Loucy (cell line): ENCODE data around the gene ADARB2.
A peak's percentile ranks its signal among the peaks of the same experiment; 100 is the strongest.

Experiments used
- H2AFZ ChIP-seq: fragments of 200-600 bp; sonication (generic); 2 replicates; pipeline ENCODE4 v1.6.0; 2016; ENCODE audit warnings: antibody characterized with exemption, mild to moderate bottlenecking, low read length, moderate library complexity
- H3F3A ChIP-seq: fragments of 200-600 bp; 2 replicates; pipeline ENCODE4 v1.6.0; 2016; ENCODE audit warnings: antibody characterized with exemption, low read depth, mild to moderate bottlenecking
- H3K27me3 ChIP-seq: fragments of 200-600 bp; sonication (generic); 2 replicates; pipeline ENCODE4 v1.6.1; 2014; ENCODE audit warnings: low read length, mild to moderate bottlenecking; ENCODE audit not compliant: insufficient read depth, poor library complexity, severe bottlenecking
- H3K36me3 ChIP-seq: fragments of 200-600 bp; sonication (generic); 2 replicates; pipeline ENCODE4 v1.6.1; 2016; ENCODE audit warnings: low read length; ENCODE audit not compliant: insufficient read depth
- H3K4me1 ChIP-seq: fragments of 200-600 bp; sonication (generic); 2 replicates; pipeline ENCODE4 v1.5.1; 2014; ENCODE audit warnings: low read length, mild to moderate bottlenecking; ENCODE audit not compliant: insufficient read depth, poor library complexity, severe bottlenecking
- H3K4me2 ChIP-seq: fragments of 200-600 bp; sonication (generic); 2 replicates; pipeline ENCODE4 v1.6.0; 2014; ENCODE audit warnings: antibody characterized with exemption, low read length, low read depth, mild to moderate bottlenecking; ENCODE audit not compliant: poor library complexity, severe bottlenecking
- H3K4me3 ChIP-seq: fragments of 200-600 bp; sonication (generic); 2 replicates; pipeline ENCODE4 v1.5.1; 2014; ENCODE audit warnings: low read length, mild to moderate bottlenecking, mixed read lengths; ENCODE audit not compliant: poor library complexity, severe bottlenecking
- H3K79me2 ChIP-seq: fragments of 200-600 bp; sonication (generic); 2 replicates; pipeline ENCODE4 v1.6.1; 2014; ENCODE audit warnings: low read length; ENCODE audit not compliant: insufficient read depth
- H3K9ac ChIP-seq: fragments of 200-600 bp; sonication (generic); 2 replicates; pipeline ENCODE4 v1.6.0; 2014; ENCODE audit warnings: mild to moderate bottlenecking, low read depth, low read length, moderate library complexity; ENCODE audit not compliant: poor library complexity, severe bottlenecking
- H3K9me2 ChIP-seq: fragments of 200-600 bp; sonication (generic); replicated peaks from 2 replicates; pipeline ENCODE4 v1.6.1; 2016; ENCODE audit warnings: low read depth, low read length, mixed read lengths
- H3K9me3 ChIP-seq: fragments of 200-600 bp; sonication (generic); 2 replicates; pipeline ENCODE4 v1.6.1; 2014; ENCODE audit warnings: mild to moderate bottlenecking, antibody characterized with exemption, low read length, low read depth; ENCODE audit not compliant: insufficient read depth
- H4K20me1 ChIP-seq: fragments of 200-600 bp; sonication (generic); 2 replicates; pipeline ENCODE4 v1.6.0; 2014; ENCODE audit warnings: antibody characterized with exemption, low read length, mild to moderate bottlenecking; ENCODE audit not compliant: insufficient read depth, poor library complexity, severe bottlenecking
- EZH2phosphoT487 ChIP-seq: fragments of 200-600 bp; IDR thresholded peaks from 2 replicates; pipeline ENCODE4 v1.6.1; 2018; ENCODE audit warnings: antibody characterized with exemption, mild to moderate bottlenecking, moderate library complexity, borderline replicate concordance
- TF ChIP-seq, protein P1 (sequence below): fragments of 200-600 bp; sonication (generic); conservative IDR thresholded peaks from 2 replicates; pipeline ENCODE4 v1.5.1; 2014; ENCODE audit warnings: mild to moderate bottlenecking, antibody characterized with exemption, low read length

Gene ADARB2

DNA sequence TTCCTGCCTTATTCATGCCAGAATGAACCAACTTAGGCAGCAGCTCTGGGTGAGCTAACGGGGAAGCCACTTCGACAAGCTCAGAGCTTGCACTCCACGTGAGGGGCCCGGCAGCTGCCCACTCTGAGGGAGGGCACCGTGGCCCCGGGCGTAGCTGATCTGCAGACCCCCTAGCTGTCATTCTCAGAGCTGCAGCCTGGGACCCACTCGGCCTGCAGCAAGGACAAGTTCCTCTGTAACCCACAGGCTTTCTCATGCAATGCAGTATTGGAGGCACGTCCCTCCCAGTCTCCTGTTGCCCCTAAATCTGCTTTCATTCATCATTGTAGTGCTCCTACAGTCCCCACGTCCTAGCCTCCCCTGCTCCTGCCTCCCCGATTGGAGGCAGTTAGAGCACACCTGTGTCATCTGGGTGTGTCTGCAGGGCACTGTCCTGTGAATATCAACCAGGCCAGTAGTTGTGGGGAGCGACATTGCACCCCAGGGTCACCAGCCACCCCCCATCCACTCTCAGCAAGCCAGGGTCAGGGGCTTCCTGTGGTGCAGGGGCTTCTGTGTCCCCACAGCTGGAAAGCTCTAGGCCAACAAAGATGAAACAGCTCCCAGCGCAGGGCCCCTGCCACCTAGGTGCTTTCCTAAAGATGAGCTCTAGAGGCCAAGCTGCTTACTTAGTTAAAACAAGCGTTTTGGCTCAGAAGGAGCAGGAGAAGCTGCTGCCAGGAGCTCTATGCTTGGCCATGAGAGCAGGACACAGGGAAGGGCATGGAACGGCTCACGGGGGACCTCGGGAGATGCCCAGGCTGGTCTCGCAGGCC lies 333.6 kb downstream of the ADARB2 start:
- Histone ChIP-seq H3F3A (no peaks in the 10 kb centered on the region), H3K9me3 (no peaks in the 10 kb centered on the region), H3K36me3 (no peaks in the 10 kb centered on the region), H4K20me1 (no peaks in the 10 kb centered on the region), H3K9ac (no peak overlapping the region), H3K4me3 (no peak overlapping the region), H3K9me2 (no peaks in the 10 kb centered on the region), H3K4me1 (no peaks in the 10 kb centered on the region), H2AFZ (no peak overlapping the region), H3K27me3 (no peaks in the 10 kb centered on the region), H3K79me2 (no peaks in the 10 kb centered on the region), H3K4me2 (no peak overlapping the region)
- TF ChIP-seq, protein P1, sequence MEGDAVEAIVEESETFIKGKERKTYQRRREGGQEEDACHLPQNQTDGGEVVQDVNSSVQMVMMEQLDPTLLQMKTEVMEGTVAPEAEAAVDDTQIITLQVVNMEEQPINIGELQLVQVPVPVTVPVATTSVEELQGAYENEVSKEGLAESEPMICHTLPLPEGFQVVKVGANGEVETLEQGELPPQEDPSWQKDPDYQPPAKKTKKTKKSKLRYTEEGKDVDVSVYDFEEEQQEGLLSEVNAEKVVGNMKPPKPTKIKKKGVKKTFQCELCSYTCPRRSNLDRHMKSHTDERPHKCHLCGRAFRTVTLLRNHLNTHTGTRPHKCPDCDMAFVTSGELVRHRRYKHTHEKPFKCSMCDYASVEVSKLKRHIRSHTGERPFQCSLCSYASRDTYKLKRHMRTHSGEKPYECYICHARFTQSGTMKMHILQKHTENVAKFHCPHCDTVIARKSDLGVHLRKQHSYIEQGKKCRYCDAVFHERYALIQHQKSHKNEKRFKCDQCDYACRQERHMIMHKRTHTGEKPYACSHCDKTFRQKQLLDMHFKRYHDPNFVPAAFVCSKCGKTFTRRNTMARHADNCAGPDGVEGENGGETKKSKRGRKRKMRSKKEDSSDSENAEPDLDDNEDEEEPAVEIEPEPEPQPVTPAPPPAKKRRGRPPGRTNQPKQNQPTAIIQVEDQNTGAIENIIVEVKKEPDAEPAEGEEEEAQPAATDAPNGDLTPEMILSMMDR: peak; percentile 46
- no peak for TF ChIP-seq EZH2phosphoT487

GRCh38 chr10:1402816-1403507 lies 334.4 kb downstream of the ADARB2 start:
- Histone ChIP-seq H4K20me1 (no peaks in the 10 kb centered on the region), H3K36me3 (no peaks in the 10 kb centered on the region), H3F3A (no peaks in the 10 kb centered on the region), H3K27me3 (no peaks in the 10 kb centered on the region), H3K79me2 (no peaks in the 10 kb centered on the region), H3K9ac (no peak overlapping the region), H2AFZ (no peak overlapping the region), H3K4me1 (no peaks in the 10 kb centered on the region), H3K4me2 (no peak overlapping the region), H3K9me3 (no peaks in the 10 kb centered on the region), H3K4me3 (no peak overlapping the region), H3K9me2 (no peaks in the 10 kb centered on the region)
- no peak for TF ChIP-seq EZH2phosphoT487
- TF ChIP-seq, protein P1: no peak

DNA sequence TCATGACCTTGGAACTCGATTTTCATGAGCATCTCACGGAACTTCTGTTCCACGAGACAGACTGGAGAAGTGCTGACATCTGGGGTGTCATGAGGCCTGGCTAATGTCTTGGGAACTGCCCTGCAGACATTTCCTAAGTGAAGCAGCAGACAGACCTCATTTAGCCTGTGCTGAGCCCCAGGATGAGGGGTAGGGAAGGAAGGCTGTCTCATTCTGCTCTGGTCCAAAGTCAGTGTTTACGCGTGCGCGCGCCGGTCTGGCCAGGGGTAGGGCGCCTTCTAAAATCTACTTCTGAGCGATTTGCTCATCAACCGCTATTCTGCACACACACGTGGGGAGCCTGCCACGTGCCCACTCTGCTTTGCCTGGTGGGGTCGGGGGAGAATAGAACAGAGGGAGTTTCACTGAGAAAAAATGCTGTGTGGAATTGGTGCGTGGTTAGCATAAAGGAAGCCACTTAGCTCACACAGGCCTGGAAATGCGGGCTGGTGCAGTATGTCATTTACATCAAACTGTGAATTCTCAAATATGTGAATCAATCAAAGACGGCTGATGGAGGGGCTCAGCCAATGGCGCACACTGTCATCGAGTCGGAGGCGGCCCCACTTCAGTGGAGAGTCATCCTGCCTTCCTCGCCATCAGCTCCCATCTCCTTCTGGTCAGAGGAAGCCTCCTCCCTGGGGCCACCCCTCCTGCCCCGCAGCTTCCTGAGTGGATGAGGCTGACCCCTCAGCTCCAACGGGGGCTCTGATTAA lies 335.1 kb downstream of the ADARB2 start:
- no peak for TF ChIP-seq EZH2phosphoT487
- TF ChIP-seq, protein P1: no peak
- no peak overlapping the region for H3K4me2 ChIP-seq
- no peak overlapping the region for H3K4me3 ChIP-seq
- no peaks in the 10 kb centered on the region for H3K79me2 ChIP-seq
- H3K9me2 ChIP-seq: no peaks in the 10 kb centered on the region
- no peak overlapping the region for H2AFZ ChIP-seq
- H3K9ac ChIP-seq: no peak overlapping the region
- H3K4me1 ChIP-seq: no peaks in the 10 kb centered on the region
- no peaks in the 10 kb centered on the region for H3K9me3 ChIP-seq
- H4K20me1 ChIP-seq: no peaks in the 10 kb centered on the region
- no peaks in the 10 kb centered on the region for H3K36me3 ChIP-seq
- no peaks in the 10 kb centered on the region for H3F3A ChIP-seq
- H3K27me3 ChIP-seq: no peaks in the 10 kb centered on the region
